ENCODE measurements around the gene CEMIP2. TPM values are rescaled to one million over a fixed set of nuclear protein-coding genes. Genes with fewer than 3 reads are reported as not detected.

The CEMIP2 gene
- total and polyA plus RNA-seq, 2 of the 13 experiments (the other 11 are each of a cell fraction or from before 2014, with no cell fraction given) = 94.3 to 128 TPM

- TF ChIP-seq ZHX2 (IDR thresholded peaks at IDR 0.05; ENCODE audit: low read depth) (no peak), ZHX2 (CRISPR knock-in tag; IDR thresholded peaks at IDR 0.05; ENCODE audit: borderline replicate concordance) (0 out of 2 replicates have a peak, but pooled peaks have one; percentile 13), ZNF224 (CRISPR knock-in tag; IDR thresholded peaks at IDR 0.05) (no peak), KAT8 (CRISPR knock-in tag; IDR thresholded peaks at IDR 0.05) (peak; percentile 12; the same call in 1 of the 2 replicates), FOXO4 (CRISPR knock-in tag; conservative IDR thresholded peaks at IDR 0.05) (no peak)
Observed at GRCh38 chr9:71742703-71743102, 25.6 kb downstream of the CEMIP2 start (continued).
